GM21423 (cell line): Measurements from ENCODE around the gene MBTD1.

Experiments used
- ATAC-seq: cut with Tn5 transposase; IDR thresholded peaks from one replicate; pipeline ENCODE4 v1.9.1; 2021; ENCODE audit warnings: mild to moderate bottlenecking, moderate library complexity; ENCODE audit not compliant: unreplicated experiment

The MBTD1 gene

GRCh38 chr17:51152766-51153209 is 107.1 kb downstream of the MBTD1 start:
- peak; percentile 6 for ATAC-seq

- no peak for ATAC-seq
Measured at GRCh38 chr17:51150932-51151331, 108.9 kb downstream of the MBTD1 start.

GRCh38 chr17:51149163-51149562 is 110.7 kb downstream of the MBTD1 start:
- no peak for ATAC-seq

GRCh38 chr17:51147650-51148049 is 112.2 kb downstream of the MBTD1 start:
- ATAC-seq = no peak

- no peak for ATAC-seq
Measured at GRCh38 chr17:51144266-51145022, 115.4 kb downstream of the MBTD1 start.

GRCh38 chr17:51142597-51142996 is 117.3 kb downstream of the MBTD1 start:
- no peak for ATAC-seq

GRCh38 chr17:51135956-51136355 is 123.9 kb downstream of the MBTD1 start:
- no peak for ATAC-seq

- no peak for ATAC-seq
Measured at GRCh38 chr17:51133365-51133764, 126.5 kb downstream of the MBTD1 start.

- peak; percentile 58 for ATAC-seq
Measured at GRCh38 chr17:51132964-51133319, 126.9 kb downstream of the MBTD1 start.

GRCh38 chr17:51128076-51128475 is 131.8 kb downstream of the MBTD1 start:
- ATAC-seq = no peak
